ENCODE measurements around the gene NPAS3. TPM values are rescaled to one million over a fixed set of nuclear protein-coding genes. Genes with fewer than 3 reads are reported as not detected.

NPAS3 gene
- total and polyA plus RNA-seq, 10 donors, result 0.13 to 9.5 (median 2.9) TPM

GRCh38 chr14:33393231-33393894, 454.7 kb downstream of the NPAS3 start:
- DNase-seq, result no peak
- H3K36me3 ChIP-seq, result no peaks in the 10 kb centered on the region
- no peak overlapping the region for H3K4me3 ChIP-seq
- H3K4me1 ChIP-seq, result no peaks in the 10 kb centered on the region
- intact Hi-C loops (cut with DNase I; ENCODE audit: low total_unique reads), result no loop called here
- no peak overlapping the region for H3K27ac ChIP-seq
- 82 to 86% (median 84%) methylated on average over 11 of the region's 11 CpGs for WGBS, 5 donors
- no peaks in the 10 kb centered on the region for H3K27me3 ChIP-seq (replicated peaks in 1 of 7)
- TF ChIP-seq POLR2A (IDR thresholded peaks at IDR 0.05) (no peak), POLR2AphosphoS5 (IDR thresholded peaks at IDR 0.05) (no peak), CTCF (IDR thresholded peaks at IDR 0.05 in 8 of 11, conservative IDR thresholded peaks at IDR 0.05 in 3 of 11) (no peak)
- no peaks in the 10 kb centered on the region for H3K9me3 ChIP-seq

GRCh38 chr14:33393895-33394368, 455.3 kb downstream of the NPAS3 start:
- Histone ChIP-seq H3K4me1 (no peaks in the 10 kb centered on the region), H3K27me3 (replicated peaks in 1 of 7) (no peaks in the 10 kb centered on the region), H3K27ac (no peak overlapping the region), H3K9me3 (no peaks in the 10 kb centered on the region), H3K4me3 (no peak overlapping the region), H3K36me3 (no peaks in the 10 kb centered on the region)
- 86 to 94% (median 89%) methylated on average over 3 of the region's 3 CpGs for WGBS, 5 donors
- intact Hi-C loops (cut with DNase I; ENCODE audit: low total_unique reads), result no loop called here
- no peak for TF ChIP-seq POLR2AphosphoS5 (IDR thresholded peaks at IDR 0.05)
- no peak for TF ChIP-seq CTCF (IDR thresholded peaks at IDR 0.05 in 8 of 11, conservative IDR thresholded peaks at IDR 0.05 in 3 of 11)
- TF ChIP-seq POLR2A (IDR thresholded peaks at IDR 0.05), result no peak
- DNase-seq, result no peak

- Histone ChIP-seq H3K27me3 (replicated peaks in 1 of 7) (no peaks in the 10 kb centered on the region), H3K9me3 (peaks cover 0 to 21% (median 16%) of the 10 kb centered on the region in 8 donors)
- WGBS, 5 donors, result 82 to 92% (median 83%) methylated on average over 3 of the region's 3 CpGs
Observed at GRCh38 chr14:33401311-33401710, 462.6 kb downstream of the NPAS3 start.

More at GRCh38 chr14:33401311-33401710, 462.6 kb downstream of the NPAS3 start:
- no peak for DNase-seq
- Histone ChIP-seq H3K36me3 (no peaks in the 10 kb centered on the region), H3K27ac (no peak overlapping the region), H3K4me3 (no peak overlapping the region), H3K4me1 (no peaks in the 10 kb centered on the region)
- intact Hi-C loops (cut with DNase I; ENCODE audit: low total_unique reads), result no loop called here
- TF ChIP-seq CTCF (IDR thresholded peaks at IDR 0.05 in 8 of 11, conservative IDR thresholded peaks at IDR 0.05 in 3 of 11) (no peak), POLR2AphosphoS5 (IDR thresholded peaks at IDR 0.05) (no peak), POLR2A (IDR thresholded peaks at IDR 0.05) (no peak)
